SK-N-SH (cell line): ENCODE measurements around the gene PNPLA2. TPM values are rescaled to one million over a fixed set of nuclear protein-coding genes. Genes with fewer than 3 reads are reported as not detected.

ENCODE experiments used
- CTCF ChIA-PET: fragments of 300-600, 350-600 bp; formaldehyde crosslinking; extraction: SDS; loops from one replicate; lab custom pipeline; 2021; lab: Yijun Ruan, JAX
- POLR2A ChIA-PET: fragments of 350-600 bp; sonication (Branson Sonifier 250); formaldehyde crosslinking; extraction: SDS; loops from one replicate; lab custom pipeline; 2020; ENCODE audit warnings: antibody characterized with exemption, inconsistent platforms; lab: Yijun Ruan, JAX
- DNase-seq: peaks from one replicate; pipeline ENCODE4 v3.0.0; 2012
- H2AFZ ChIP-seq: fragments of 200-600 bp; sonication (generic); 2 replicates; pipeline ENCODE4 v1.8.1; 2016; ENCODE audit warnings: antibody characterized with exemption, mild to moderate bottlenecking, low read depth
- H3F3A ChIP-seq: fragments of 200-600 bp; sonication (generic); replicated peaks from 2 replicates; pipeline ENCODE3; 2016; ENCODE audit warnings: antibody characterized with exemption, mild to moderate bottlenecking; ENCODE audit not compliant: insufficient read depth
- H3K27ac ChIP-seq, 2 experiments: fragments of 200-500 bp in 1 of 2; fragments of 200-600 bp in 1 of 2; sonication (Bioruptor generic) in 1 of 2; sonication (generic), shearing (Covaris generic) in 1 of 2; 2 replicates each; pipeline versions ENCODE4 v1.5.1 to v1.6.1; 2014 to 2016; ENCODE audit warnings: low read depth in 2 of 2, inconsistent platforms in 1 of 2, low read length in 1 of 2, mild to moderate bottlenecking in 1 of 2, mixed read lengths in 1 of 2
- H3K27me3 ChIP-seq: fragments of 200-600 bp; sonication (generic), shearing (Covaris generic); 2 replicates; pipeline ENCODE4 v1.6.1; 2016; ENCODE audit warnings: mixed run types; ENCODE audit not compliant: insufficient read depth
- H3K36me3 ChIP-seq, 2 experiments: fragments of 200-500 bp in 1 of 2; fragments of 200-600 bp in 1 of 2; sonication (Bioruptor generic) in 1 of 2; sonication (generic) in 1 of 2; replicated peaks in 1 of 2; 2 replicates each; pipeline versions ENCODE3 to v1.5.1; 2014 to 2016; ENCODE audit warnings: low read length in 1 of 2, mild to moderate bottlenecking in 1 of 2; ENCODE audit not compliant: insufficient read depth in 2 of 2, control insufficient read depth in 1 of 2
- H3K4me1 ChIP-seq, 2 experiments: fragments of 200-500 bp in 1 of 2; fragments of 200-600 bp in 1 of 2; sonication (Bioruptor generic) in 1 of 2; sonication (generic), shearing (Covaris generic) in 1 of 2; 2 replicates each; pipeline versions ENCODE4 v1.5.1 to v1.6.1; 2014 to 2016; ENCODE audit warnings: low read depth in 1 of 2, low read length in 1 of 2, mixed run types in 1 of 2; ENCODE audit not compliant: insufficient read depth in 2 of 2, control insufficient read depth in 1 of 2
- H3K4me2 ChIP-seq: fragments of 200-600 bp; sonication (generic), shearing (Covaris generic); 2 replicates; pipeline ENCODE4 v1.6.1; 2017; ENCODE audit warnings: mixed run types
- H3K4me3 ChIP-seq, 2 experiments: fragments of 200-500 bp in 1 of 2; fragments of 200-600 bp in 1 of 2; sonication (Bioruptor generic) in 1 of 2; sonication (generic), shearing (Covaris generic) in 1 of 2; 2 replicates each; pipeline versions ENCODE4 v1.5.1 to v1.8.1; 2014 to 2016; ENCODE audit warnings: low read depth in 2 of 2, inconsistent platforms in 1 of 2, low read length in 1 of 2, mild to moderate bottlenecking in 1 of 2, mixed read lengths in 1 of 2, moderate library complexity in 1 of 2
- H3K79me2 ChIP-seq: fragments of 200-600 bp; sonication (generic); 2 replicates; pipeline ENCODE4 v1.8.1; 2017; ENCODE audit warnings: mild to moderate bottlenecking; ENCODE audit not compliant: insufficient read depth
- H3K9ac ChIP-seq: fragments of 200-600 bp; sonication (generic); 2 replicates; pipeline ENCODE4 v1.6.1; 2017; ENCODE audit warnings: mixed run types
- H3K9me2 ChIP-seq: fragments of 200-600 bp; sonication (generic); 2 replicates; pipeline ENCODE4 v1.6.1; 2017; ENCODE audit warnings: mixed run types
- H3K9me3 ChIP-seq: fragments of 200-600 bp; sonication (generic); 2 replicates; pipeline ENCODE4 v1.6.1; 2017; ENCODE audit warnings: mixed run types, mild to moderate bottlenecking, moderate library complexity
- H4K20me1 ChIP-seq: fragments of 200-600 bp; sonication (generic); 2 replicates; pipeline ENCODE4 v1.6.1; 2017; ENCODE audit warnings: mild to moderate bottlenecking, mixed run types; ENCODE audit not compliant: insufficient read depth
- CHD2 ChIP-seq: fragments of 150-350 bp; IDR thresholded peaks from 2 replicates; pipeline ENCODE4 v1.6.1; 2018; ENCODE audit warnings: low read length; ENCODE audit not compliant: partially characterized antibody
- EZH2phosphoT487 ChIP-seq: fragments of 200-600 bp; sonication (generic); IDR thresholded peaks from 2 replicates; pipeline ENCODE4 v1.6.1; 2017; ENCODE audit warnings: low read depth, mixed run types, mild to moderate bottlenecking, antibody characterized with exemption, moderate library complexity, borderline replicate concordance
- FOXJ3 ChIP-seq: sonication (generic); formaldehyde crosslinking; IDR thresholded peaks from 2 replicates; pipeline ENCODE4 v1.5.1; 2020; ENCODE audit warnings: mild to moderate bottlenecking, missing genetic modification reagents
- GATA2 ChIP-seq: sonication (generic); formaldehyde crosslinking; IDR thresholded peaks from 2 replicates; pipeline ENCODE4 v1.5.0; 2020; ENCODE audit warnings: mild to moderate bottlenecking, missing genetic modification reagents
- MEF2A ChIP-seq: IDR thresholded peaks from 2 replicates; pipeline ENCODE4 v1.4.0; 2012; ENCODE audit warnings: low read depth, borderline replicate concordance
- POLR2AphosphoS5 ChIP-seq: IDR thresholded peaks from 2 replicates; pipeline ENCODE4 v1.6.1; 2012; ENCODE audit warnings: low read depth, low read length
- RAD21 ChIP-seq: IDR thresholded peaks from 2 replicates; pipeline ENCODE4 v1.6.1; 2012; ENCODE audit warnings: mild to moderate bottlenecking, low read length
- REST ChIP-seq: IDR thresholded peaks from 2 replicates; pipeline ENCODE4 v1.6.1; 2012; ENCODE audit warnings: mild to moderate bottlenecking, low read depth, low read length, moderate library complexity
- RFX5 ChIP-seq: IDR thresholded peaks from 2 replicates; pipeline ENCODE4 v1.6.1; 2012; ENCODE audit warnings: mild to moderate bottlenecking, improper control_type of control experiment, low read length
- RXRA ChIP-seq: IDR thresholded peaks from 2 replicates; pipeline ENCODE4 v1.4.0; 2012; ENCODE audit warnings: low read depth, mild to moderate bottlenecking, borderline replicate concordance
- TEAD4 ChIP-seq: IDR thresholded peaks from 2 replicates; pipeline ENCODE4 v1.4.0; 2012; ENCODE audit warnings: mild to moderate bottlenecking, borderline replicate concordance; ENCODE audit not compliant: insufficient read depth
- WGBS: methylation state at CpG from one replicate; pipeline ENCODE4 v1.1.6; 2017; ENCODE audit warnings: low lambda C conversion rate; 5-methylcytosine and 5-hydroxymethylcytosine counted together
- polyA plus RNA-seq, 3 experiments: library from polyadenylated mRNA; depleted of rRNA; stranded (reverse); fragments of >200 nt; gene quantifications; 2 replicates each; pipeline ENCODE4 v1.2.3, GENCODE V29; 2012
- TF ChIP-seq, protein P1 (sequence below): fragments of 200-600 bp; sonication (generic); IDR thresholded peaks from 2 replicates; pipeline ENCODE4 v1.6.1; 2017; ENCODE audit warnings: antibody characterized with exemption, mild to moderate bottlenecking, moderate library complexity
- TF ChIP-seq, protein P2 (sequence below): IDR thresholded peaks from 2 replicates; pipeline ENCODE4 v1.4.0; 2012; ENCODE audit warnings: low read depth, borderline replicate concordance

The PNPLA2 gene
- polyA plus RNA-seq, 1 of the 3 experiments (the other 2 are of a cell fraction), result 60.3 TPM

DNA sequence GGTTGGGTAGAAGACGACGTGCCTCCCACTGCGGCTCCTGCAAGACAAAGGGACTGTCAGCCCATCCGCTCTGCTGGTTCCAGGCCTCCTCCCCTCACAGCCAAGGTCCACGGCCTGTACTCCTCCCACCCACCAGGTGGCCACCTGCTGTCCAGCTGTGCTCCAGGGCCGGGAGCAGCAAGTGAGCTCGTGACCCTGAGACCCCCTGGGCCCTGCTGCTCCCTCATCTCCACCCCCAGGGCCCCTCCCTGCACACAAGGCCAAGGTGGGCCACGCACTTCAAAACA lies 51.4 kb downstream of the PNPLA2 start:
- Histone ChIP-seq H3K36me3 (peaks cover 0 to 13% of the 10 kb centered on the region in 2 experiments), H3K4me3 (no peak overlapping the region), H3K27ac (no peak overlapping the region), H3F3A (peaks cover 3% of the 10 kb centered on the region), H4K20me1 (peaks cover 10% of the 10 kb centered on the region; the same call in 1 of the 2 replicates), H3K27me3 (no peaks in the 10 kb centered on the region), H3K79me2 (no peaks in the 10 kb centered on the region)
- CTCF ChIA-PET, result interaction anchor here (0.7 to 1.2 kb wide), 4 partner anchors 11 to 28 kb away, joined by 3 read pairs; no protein-coding TSS in a partner anchor
- POLR2A ChIA-PET, result interaction anchor here (1.4 kb wide), 1 partner anchor 11 kb away, joined by 4 read pairs; no protein-coding TSS in a partner anchor
- DNase-seq, result peak; percentile 71
- TF ChIP-seq REST, result no peak
- TF ChIP-seq POLR2AphosphoS5, result no peak
- TF ChIP-seq, protein P1, sequence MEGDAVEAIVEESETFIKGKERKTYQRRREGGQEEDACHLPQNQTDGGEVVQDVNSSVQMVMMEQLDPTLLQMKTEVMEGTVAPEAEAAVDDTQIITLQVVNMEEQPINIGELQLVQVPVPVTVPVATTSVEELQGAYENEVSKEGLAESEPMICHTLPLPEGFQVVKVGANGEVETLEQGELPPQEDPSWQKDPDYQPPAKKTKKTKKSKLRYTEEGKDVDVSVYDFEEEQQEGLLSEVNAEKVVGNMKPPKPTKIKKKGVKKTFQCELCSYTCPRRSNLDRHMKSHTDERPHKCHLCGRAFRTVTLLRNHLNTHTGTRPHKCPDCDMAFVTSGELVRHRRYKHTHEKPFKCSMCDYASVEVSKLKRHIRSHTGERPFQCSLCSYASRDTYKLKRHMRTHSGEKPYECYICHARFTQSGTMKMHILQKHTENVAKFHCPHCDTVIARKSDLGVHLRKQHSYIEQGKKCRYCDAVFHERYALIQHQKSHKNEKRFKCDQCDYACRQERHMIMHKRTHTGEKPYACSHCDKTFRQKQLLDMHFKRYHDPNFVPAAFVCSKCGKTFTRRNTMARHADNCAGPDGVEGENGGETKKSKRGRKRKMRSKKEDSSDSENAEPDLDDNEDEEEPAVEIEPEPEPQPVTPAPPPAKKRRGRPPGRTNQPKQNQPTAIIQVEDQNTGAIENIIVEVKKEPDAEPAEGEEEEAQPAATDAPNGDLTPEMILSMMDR, result peak; percentile 32
- TF ChIP-seq, all 33 proteins: peak for 1
- peaks cover 0 to 2% of the 10 kb centered on the region in 2 experiments; a peak in 1 of 4 replicates for H3K4me1 ChIP-seq
- no peak overlapping the region for H2AFZ ChIP-seq
- H3K9me3 ChIP-seq, result no peaks in the 10 kb centered on the region
- H3K4me2 ChIP-seq, result no peak overlapping the region
- no peaks in the 10 kb centered on the region for H3K9me2 ChIP-seq
- WGBS, result no CpG with 5 or more reads among the region's 8 CpGs
- H3K9ac ChIP-seq, result no peak overlapping the region

GRCh38 chr11:870418-870817 lies 51.7 kb downstream of the PNPLA2 start:
- no peak for DNase-seq
- ChIA-PET POLR2A (interaction anchor here (1.4 kb wide), 1 partner anchor 11 kb away, joined by 4 read pairs; no protein-coding TSS in a partner anchor), CTCF (interaction anchor here (0.7 to 1.2 kb wide), 4 partner anchors 11 to 27 kb away, joined by 3 read pairs; no protein-coding TSS in a partner anchor)
- Histone ChIP-seq H3F3A (peaks cover 3% of the 10 kb centered on the region), H3K27me3 (no peaks in the 10 kb centered on the region), H3K79me2 (no peaks in the 10 kb centered on the region), H3K36me3 (peaks cover 0 to 11% of the 10 kb centered on the region in 2 experiments), H4K20me1 (peaks cover 10% of the 10 kb centered on the region; the same call in 1 of the 2 replicates), H3K4me1 (peaks cover 0 to 2% of the 10 kb centered on the region in 2 experiments; a peak in 1 of 4 replicates), H3K4me2 (no peak overlapping the region), H3K9ac (no peak overlapping the region), H3K4me3 (no peak overlapping the region), H3K9me3 (no peaks in the 10 kb centered on the region), H2AFZ (no peak overlapping the region), H3K9me2 (no peaks in the 10 kb centered on the region), H3K27ac (no peak overlapping the region)
- no CpG with 5 or more reads among the region's 8 CpGs for WGBS
- TF ChIP-seq EZH2phosphoT487, result no peak
- no peak for TF ChIP-seq FOXJ3
- no peak for TF ChIP-seq MEF2A
- no peak for TF ChIP-seq GATA2 (CRISPR knock-in tag)
- TF ChIP-seq, protein P2, sequence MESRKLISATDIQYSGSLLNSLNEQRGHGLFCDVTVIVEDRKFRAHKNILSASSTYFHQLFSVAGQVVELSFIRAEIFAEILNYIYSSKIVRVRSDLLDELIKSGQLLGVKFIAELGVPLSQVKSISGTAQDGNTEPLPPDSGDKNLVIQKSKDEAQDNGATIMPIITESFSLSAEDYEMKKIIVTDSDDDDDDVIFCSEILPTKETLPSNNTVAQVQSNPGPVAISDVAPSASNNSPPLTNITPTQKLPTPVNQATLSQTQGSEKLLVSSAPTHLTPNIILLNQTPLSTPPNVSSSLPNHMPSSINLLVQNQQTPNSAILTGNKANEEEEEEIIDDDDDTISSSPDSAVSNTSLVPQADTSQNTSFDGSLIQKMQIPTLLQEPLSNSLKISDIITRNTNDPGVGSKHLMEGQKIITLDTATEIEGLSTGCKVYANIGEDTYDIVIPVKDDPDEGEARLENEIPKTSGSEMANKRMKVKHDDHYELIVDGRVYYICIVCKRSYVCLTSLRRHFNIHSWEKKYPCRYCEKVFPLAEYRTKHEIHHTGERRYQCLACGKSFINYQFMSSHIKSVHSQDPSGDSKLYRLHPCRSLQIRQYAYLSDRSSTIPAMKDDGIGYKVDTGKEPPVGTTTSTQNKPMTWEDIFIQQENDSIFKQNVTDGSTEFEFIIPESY, result no peak
- no peak for TF ChIP-seq RAD21
- TF ChIP-seq RFX5, result no peak
- no peak for TF ChIP-seq REST
- no peak for TF ChIP-seq TEAD4
- no peak for TF ChIP-seq CHD2
- no peak for TF ChIP-seq RXRA
